Measurements from ENCODE around the gene HFE. TPM values are rescaled to one million over a fixed set of nuclear protein-coding genes. Genes with fewer than 3 reads are reported as not detected.
"Not testable (repeated sequence)": the region's sequence is repeated elsewhere in the genome, so short reads cannot be mapped to it uniquely, and the experiment has no call there.

HFE gene
- total and polyA plus RNA-seq, 2 donors from 2014 or later: 6.3 to 10.6 TPM

GRCh38 chr6:26048590-26048989, 38.6 kb upstream of the HFE start:
- DNase-seq (no peak), FAIRE-seq (no peak)
- H3K4me1 ChIP-seq (ENCODE audit: control insufficient read depth in 2 of 3, insufficient read depth in 2 of 3, low read depth in 1 of 3, low read length in 3 of 3): peaks cover 0 to 8% (median 6%) of the 10 kb centered on the region in 3 donors
- H3K4me3 ChIP-seq (ENCODE audit: low read length in 3 of 3): no peak overlapping the region
- TF ChIP-seq CTCF (IDR thresholded peaks at IDR 0.05; ENCODE audit: borderline replicate concordance, extremely low read depth, insufficient read depth): no peak
- H3K36me3 ChIP-seq (ENCODE audit: control insufficient read depth in 2 of 3, insufficient read depth in 3 of 3, low read length in 3 of 3): no peaks in the 10 kb centered on the region
- no peak overlapping the region for H3K9ac ChIP-seq (ENCODE audit: low read length in 3 of 3)
- no peaks in the 10 kb centered on the region for H3K9me3 ChIP-seq (ENCODE audit: control insufficient read depth in 2 of 3, insufficient read depth in 1 of 3, low read length in 3 of 3)
- no peaks in the 10 kb centered on the region for H3K27me3 ChIP-seq (ENCODE audit: control insufficient read depth, insufficient read depth, low read length)
- intact Hi-C loops (cut with DNase I): no loop called here
- H3K27ac ChIP-seq (ENCODE audit: low read depth in 2 of 2, low read length in 2 of 2): no peak overlapping the region

- Histone ChIP-seq H3K4me1 (ENCODE audit: control insufficient read depth in 2 of 3, insufficient read depth in 2 of 3, low read depth in 1 of 3, low read length in 3 of 3) (peaks cover 0 to 5% (median 3%) of the 10 kb centered on the region in 3 donors), H3K27ac (ENCODE audit: low read depth in 2 of 2, low read length in 2 of 2) (no peak overlapping the region), H3K9me3 (ENCODE audit: control insufficient read depth in 2 of 3, insufficient read depth in 1 of 3, low read length in 3 of 3) (no peaks in the 10 kb centered on the region), H3K9ac (ENCODE audit: low read length in 3 of 3) (no peak overlapping the region), H3K4me3 (ENCODE audit: low read length in 3 of 3) (no peak overlapping the region), H3K27me3 (ENCODE audit: control insufficient read depth, insufficient read depth, low read length) (no peaks in the 10 kb centered on the region), H3K36me3 (ENCODE audit: control insufficient read depth in 2 of 3, insufficient read depth in 3 of 3, low read length in 3 of 3) (no peaks in the 10 kb centered on the region)
- no peak for TF ChIP-seq CTCF (IDR thresholded peaks at IDR 0.05; ENCODE audit: borderline replicate concordance, extremely low read depth, insufficient read depth)
- no peak for FAIRE-seq
- intact Hi-C loops (cut with DNase I): no loop called here
- no peak for DNase-seq
Measured at GRCh38 chr6:26051665-26052310, 35.4 kb upstream of the HFE start.

- DNase-seq; H3K27ac ChIP-seq (ENCODE audit: low read depth in 2 of 2, low read length in 2 of 2); H3K36me3 ChIP-seq (ENCODE audit: control insufficient read depth in 2 of 3, insufficient read depth in 3 of 3, low read length in 3 of 3); FAIRE-seq; H3K9ac ChIP-seq (ENCODE audit: low read length in 3 of 3); H3K9me3 ChIP-seq (ENCODE audit: control insufficient read depth in 2 of 3, insufficient read depth in 1 of 3, low read length in 3 of 3); H3K4me3 ChIP-seq (ENCODE audit: low read length in 3 of 3); H3K4me1 ChIP-seq (ENCODE audit: control insufficient read depth in 2 of 3, insufficient read depth in 2 of 3, low read depth in 1 of 3, low read length in 3 of 3); H3K27me3 ChIP-seq (ENCODE audit: control insufficient read depth, insufficient read depth, low read length); intact Hi-C loops (cut with DNase I): not testable (repeated sequence)
Measured at GRCh38 chr6:26052762-26053250, 34.4 kb upstream of the HFE start.

GRCh38 chr6:26053992-26054780, 33.0 kb upstream of the HFE start:
- DNase-seq (peak in 2 of 5 donors; percentile 11 to 46), FAIRE-seq (no peak)
- Histone ChIP-seq H3K9me3 (ENCODE audit: control insufficient read depth in 2 of 3, insufficient read depth in 1 of 3, low read length in 3 of 3) (no peaks in the 10 kb centered on the region), H3K9ac (ENCODE audit: low read length in 3 of 3) (peak overlapping the region; percentile 85 to 99 (median 97)), H3K4me1 (ENCODE audit: control insufficient read depth in 2 of 3, insufficient read depth in 2 of 3, low read depth in 1 of 3, low read length in 3 of 3) (peaks cover 0 to 5% (median 3%) of the 10 kb centered on the region in 3 donors), H3K27ac (ENCODE audit: low read depth in 2 of 2, low read length in 2 of 2) (peak overlapping the region; percentile 94 to 99), H3K4me3 (ENCODE audit: low read length in 3 of 3) (peak overlapping the region; percentile 98 to 100 (median 99)), H3K27me3 (ENCODE audit: control insufficient read depth, insufficient read depth, low read length) (no peaks in the 10 kb centered on the region), H3K36me3 (ENCODE audit: control insufficient read depth in 2 of 3, insufficient read depth in 3 of 3, low read length in 3 of 3) (no peaks in the 10 kb centered on the region)
- intact Hi-C loops (cut with DNase I): no loop called here
- TF ChIP-seq CTCF (IDR thresholded peaks at IDR 0.05; ENCODE audit: borderline replicate concordance, extremely low read depth, insufficient read depth): no peak
